Stimulated activated CD4-positive, alpha-beta T cell treated with anti-CD3 and anti-CD28 coated beads, Interleukin-12 subunit alpha, Interleukin-12 subunit beta, amount 100 ng/mL, for 4 hours (primary cell): ENCODE results near the gene MCHR1.
"Not testable (repeated sequence)": the region's sequence is repeated elsewhere in the genome, so short reads cannot be mapped to it uniquely, and the experiment has no call there.

Experiments used
- DNase-seq: peaks from one replicate; pipeline ENCODE4 v3.0.0-alpha.2; 2020

MCHR1 gene, protein sequence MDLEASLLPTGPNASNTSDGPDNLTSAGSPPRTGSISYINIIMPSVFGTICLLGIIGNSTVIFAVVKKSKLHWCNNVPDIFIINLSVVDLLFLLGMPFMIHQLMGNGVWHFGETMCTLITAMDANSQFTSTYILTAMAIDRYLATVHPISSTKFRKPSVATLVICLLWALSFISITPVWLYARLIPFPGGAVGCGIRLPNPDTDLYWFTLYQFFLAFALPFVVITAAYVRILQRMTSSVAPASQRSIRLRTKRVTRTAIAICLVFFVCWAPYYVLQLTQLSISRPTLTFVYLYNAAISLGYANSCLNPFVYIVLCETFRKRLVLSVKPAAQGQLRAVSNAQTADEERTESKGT

DNA sequence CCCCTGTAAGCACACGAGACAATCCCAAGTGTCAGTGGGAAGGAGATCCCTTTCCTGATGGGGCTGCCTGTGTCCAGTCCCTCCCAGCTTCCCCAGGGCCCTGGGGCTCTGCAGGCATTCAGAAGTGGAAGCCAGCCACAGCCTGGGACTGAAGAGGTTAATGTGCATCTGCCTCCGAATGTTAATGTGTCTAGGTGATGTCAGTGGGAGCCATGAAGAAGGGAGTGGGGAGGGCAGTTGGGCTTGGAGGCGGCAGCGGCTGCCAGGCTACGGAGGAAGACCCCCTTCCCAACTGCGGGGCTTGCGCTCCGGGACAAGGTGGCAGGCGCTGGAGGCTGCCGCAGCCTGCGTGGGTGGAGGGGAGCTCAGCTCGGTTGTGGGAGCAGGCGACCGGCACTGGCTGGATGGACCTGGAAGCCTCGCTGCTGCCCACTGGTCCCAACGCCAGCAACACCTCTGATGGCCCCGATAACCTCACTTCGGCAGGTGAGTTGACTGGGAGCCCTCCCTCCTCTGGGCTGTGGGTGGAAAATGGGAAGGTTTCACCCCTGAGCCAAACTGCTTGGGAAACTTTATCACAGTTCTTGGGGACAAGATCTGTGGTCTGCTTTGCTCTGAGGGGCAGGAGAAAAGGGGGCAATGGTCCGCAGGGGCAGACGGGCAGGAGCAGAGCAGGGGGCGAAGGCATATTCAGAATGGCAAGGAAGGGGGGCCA lies at the start of gene MCHR1:
TSS of gene MCHR1 (plus strand) at position 236 of the 715 bp plus-strand sequence. CDS start at position 405, 169 bp downstream.
- DNase-seq, result no peak

DNA sequence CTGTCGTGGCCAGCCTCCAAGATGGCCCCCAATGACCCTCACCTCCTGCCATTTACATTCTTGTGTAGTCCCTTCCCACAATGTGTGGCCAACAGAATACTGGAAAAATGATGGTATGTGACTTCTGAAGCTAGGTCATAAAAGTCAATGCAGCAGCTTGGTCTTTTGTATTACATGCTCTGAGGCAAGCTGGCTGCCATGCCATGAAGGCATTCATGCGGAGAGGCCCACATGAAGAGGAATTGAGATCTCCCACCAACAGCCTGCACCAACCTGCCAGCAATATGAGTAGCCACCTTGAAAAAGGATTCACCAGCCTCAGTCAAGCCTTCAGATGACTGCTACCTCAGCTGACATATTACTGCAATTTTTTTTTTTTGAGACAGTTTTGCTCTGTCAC lies 47.4 kb upstream of the MCHR1 start:
- no peak for DNase-seq

DNA sequence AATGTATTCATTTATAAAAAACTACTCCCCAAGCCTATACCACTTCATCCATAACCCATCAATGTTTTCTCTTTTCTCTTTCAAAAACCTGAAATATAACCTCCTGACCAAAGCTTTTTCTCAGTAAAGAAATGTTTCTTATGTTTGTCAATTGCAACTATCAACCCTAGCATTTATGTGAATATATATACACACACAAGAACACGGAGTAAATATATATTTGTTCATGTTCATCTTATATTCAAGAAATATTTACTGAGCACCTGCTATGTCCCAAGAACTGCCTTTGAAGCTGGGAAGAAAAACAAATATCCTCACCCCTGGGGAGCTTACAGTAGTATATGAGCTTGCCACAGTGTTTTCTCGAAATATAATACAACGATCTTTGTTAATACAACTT lies 46.2 kb upstream of the MCHR1 start:
- no peak for DNase-seq

DNA sequence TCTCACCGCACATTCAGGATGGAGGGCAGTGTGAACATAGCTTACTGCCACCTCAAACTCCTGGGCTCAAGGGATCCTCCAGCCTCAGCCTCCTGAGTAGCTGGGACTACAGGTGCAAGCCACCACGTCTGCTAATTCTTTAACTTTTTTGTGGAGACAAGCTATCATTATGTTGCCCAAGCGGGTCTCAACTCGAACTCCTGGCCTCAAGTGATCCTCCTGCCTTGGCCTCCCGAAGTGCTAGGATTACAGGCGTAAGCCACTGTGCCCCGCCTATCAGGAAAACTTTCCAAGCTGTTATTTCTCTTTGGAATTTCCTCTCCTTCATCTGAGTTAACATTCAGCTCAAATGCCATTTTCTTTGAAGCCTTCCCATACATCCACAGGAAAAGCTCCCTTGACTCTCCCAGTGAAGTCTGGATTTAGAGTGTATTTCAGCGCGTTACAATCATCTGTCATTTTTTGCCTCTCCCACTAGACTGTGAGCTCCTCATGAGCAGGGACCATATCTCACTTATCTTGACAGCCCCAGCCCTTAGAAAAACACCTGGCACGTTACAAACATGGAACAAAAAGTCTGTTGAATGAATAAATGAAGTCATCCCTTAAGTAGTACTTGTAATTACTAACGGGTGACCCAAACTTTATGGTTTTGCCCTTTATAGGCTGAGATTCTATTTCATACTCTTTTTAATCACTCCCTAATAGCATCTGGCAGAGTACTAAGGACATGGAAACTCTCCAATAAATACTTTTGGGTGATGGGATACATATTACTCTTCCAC lies 45.0 kb upstream of the MCHR1 start:
- no peak for DNase-seq

DNA sequence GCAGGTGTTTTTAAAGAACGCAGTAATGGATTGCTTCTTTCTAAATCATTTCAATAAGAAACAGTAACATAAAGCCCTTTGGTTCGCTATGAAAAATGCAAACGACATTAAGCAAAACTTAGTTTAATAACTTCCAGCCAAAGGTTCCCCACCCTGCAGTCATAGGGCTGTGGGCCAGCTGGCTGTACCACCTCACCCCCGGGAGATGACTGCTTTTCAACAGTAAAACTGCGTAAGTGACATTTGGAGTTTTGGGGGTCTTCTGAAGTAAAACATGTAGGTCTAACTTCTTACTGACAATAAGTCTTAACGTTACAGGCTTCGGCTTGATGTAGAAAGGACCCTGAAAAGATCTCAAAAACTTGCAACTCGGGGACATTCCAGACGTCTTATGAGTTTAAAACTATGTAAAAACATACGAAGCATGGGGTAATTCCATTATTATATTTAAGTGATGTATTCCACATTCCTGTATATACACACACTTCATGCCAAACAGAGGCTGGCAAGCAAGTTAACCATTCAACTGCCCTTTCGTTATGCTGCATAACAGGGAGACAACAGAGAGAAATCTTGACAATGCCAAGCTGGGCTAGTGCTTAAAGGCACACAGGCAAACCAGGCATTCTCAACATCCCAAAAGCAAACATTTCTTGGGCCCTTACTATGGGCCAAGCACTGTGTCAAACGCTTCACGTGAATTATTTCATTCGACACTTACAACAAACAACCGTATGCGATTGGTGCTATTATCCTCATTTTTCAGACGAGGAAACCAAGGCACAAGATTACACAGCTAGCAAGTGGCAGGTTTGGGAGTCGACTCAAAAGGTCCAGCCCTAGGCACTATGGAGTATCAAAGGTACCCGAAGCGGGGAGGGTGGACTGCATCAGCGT lies 44.0 kb upstream of the MCHR1 start:
- DNase-seq, result no peak

DNA sequence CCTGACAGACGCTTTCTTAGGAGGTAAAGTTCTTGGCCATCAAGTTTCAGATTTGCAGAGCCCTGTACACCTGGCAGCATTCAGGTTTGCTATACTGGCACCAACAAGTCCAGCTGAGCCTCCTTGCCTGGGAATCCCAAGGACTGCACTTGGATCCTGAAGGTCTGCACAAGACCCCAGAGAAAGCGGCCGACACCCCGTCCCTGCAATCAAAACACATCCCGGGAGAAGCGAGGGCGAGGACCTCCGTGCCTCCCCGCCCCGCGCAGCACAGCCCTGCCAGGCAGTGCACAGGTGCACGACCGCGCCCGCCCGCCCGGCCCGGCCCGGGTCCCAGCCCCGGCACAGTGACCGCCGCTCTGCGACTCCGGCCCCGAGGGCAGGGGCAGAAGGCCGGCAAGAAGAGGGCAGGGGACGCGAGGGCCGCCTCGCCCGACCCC lies 43.3 kb upstream of the MCHR1 start:
- DNase-seq, result no peak

DNA sequence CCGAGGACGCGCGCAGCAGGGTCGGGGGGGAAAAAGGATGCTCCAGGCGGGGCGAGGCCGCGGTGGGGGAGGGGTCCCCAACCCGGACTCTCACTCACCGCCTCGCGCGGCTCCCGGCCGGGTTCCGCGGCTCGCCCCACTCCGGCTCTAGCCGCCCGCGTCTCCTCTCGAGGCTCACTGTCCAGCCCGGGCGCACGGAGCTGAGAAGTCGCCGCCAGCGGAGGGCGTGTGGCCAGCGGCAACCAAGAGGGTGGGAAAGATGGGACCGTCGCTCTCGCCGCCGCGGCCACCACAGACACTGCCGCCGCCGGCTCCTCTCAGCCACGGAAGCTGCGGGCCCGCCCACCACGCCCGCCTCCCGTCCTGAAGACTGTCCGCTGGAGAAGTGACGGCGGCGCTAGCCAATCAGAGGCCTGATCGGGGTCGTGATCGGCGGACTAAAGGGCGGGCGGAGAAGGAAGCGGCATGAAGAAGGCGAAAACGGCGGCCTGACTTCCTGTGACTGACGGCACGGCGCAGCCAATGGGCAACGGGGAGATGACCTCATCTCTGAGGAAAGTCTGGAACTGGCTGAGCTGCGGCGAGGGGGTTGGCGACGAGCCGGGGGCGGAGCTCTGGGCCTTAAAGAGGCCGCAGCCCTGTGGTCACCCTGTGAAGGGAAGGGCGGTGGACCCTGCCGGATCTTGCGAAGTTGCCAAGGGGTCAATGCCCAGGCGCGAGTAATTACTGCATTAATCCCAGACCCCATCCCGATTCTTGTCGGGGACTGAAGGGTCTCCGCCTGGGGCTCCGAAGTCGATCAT lies 42.7 kb upstream of the MCHR1 start, which contains the start of gene MRTFA:
TSS of gene MRTFA (minus strand) at position 340 of the 803 bp plus-strand sequence.
- DNase-seq, result peak; percentile 99

DNA sequence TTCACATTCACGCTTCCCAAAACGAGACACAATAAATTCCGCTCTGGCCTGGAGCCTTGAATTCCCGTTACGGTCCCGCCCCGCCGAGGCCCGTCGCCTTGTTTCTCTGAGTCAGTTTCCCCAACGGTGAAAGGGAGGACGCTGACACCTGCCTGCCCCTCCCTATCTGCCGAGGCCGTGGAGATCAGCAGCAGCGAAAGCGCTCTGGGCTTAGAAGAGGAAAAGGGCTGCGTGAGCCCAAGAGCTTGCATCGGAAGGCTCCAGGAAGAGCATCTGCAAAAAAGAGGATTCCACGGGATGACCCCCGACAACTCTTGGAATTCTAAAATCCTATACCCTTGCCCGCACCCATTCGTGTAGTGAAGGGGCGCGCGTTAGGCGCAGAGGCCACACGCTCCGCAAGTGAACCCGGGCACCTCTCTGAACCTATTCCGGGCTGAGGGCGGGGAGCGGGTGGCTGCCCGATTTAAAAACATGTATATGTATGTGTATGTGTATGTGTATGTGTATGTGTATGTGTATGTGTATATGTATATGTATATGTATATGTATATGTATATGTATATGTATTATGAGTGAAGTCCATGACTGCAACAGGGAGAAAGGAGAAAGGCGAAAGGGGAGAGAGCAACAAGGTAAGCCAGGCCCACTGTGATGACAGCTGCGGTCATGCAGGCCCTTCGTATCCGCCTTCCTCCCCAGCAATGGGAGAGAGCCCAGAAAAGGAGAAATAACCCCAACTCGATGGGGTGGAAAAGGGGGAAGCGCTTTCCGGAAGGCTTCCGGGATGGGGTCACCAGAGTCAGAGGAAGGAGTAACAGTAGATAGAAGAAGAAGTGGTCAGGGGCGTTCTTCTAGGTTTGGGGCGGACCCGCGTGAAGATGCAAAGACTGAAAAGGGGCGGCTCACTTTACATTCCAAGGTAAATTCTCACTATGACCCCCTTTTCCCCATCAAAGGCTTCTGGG lies 41.8 kb upstream of the MCHR1 start:
- peak; percentile 60 for DNase-seq

DNA sequence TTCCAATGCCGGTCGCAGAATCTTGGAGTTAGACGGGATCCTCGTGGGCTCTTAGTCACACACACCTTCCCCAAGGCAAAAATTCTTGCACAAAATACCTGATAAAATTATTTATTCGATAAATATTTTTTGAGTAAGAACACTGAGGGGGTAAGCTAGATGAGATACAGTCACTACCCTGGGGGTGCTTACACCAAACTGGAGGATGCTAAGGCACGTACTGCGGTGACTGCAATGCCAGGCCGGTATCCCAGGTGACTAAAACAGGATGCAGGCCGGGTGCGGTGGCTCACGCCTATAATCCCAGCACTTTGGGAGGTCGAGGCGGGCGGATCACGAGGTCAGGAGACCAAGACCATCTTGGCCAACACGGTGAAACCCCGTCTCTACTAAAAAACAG lies 41.0 kb upstream of the MCHR1 start:
- no peak for DNase-seq

DNA sequence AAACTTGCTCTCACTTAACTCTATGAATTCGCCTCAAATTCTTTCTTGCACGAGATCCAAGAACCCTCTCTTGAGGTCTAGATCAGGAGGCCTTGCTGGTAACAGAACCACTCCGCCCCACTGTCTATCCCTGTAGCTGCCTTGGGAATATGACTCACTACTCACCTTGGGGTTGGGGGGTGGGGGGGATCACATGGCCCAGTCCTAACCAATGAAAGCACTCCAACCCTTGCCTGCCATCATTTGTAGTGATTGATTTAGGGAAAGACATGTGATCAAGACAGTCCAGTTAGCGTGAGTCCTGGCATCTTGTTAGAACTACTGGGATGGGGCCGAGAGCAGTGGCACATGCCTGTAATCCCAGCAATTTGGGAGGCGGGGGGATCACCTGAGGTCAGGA lies 38.0 kb upstream of the MCHR1 start:
- DNase-seq, result no peak

DNA sequence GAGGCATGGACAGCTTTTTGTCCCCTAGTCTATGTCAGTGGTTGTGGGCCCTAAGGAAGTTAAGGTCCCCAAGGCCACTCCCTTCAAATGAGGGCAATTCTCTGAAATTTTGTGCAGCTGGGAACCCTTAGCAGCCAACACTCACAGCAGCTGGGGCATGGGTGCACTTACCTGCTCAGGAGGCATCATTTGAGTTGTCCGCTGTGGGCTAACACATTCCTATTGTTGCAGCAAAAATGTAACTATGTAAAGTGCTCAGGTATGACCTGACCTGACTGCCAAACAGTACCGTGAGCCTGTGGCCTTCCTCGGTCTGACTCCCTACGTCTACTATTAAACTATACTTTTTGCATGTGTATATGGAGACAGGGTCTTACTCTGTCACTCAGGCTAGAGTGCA lies 37.0 kb upstream of the MCHR1 start:
- no peak for DNase-seq

DNA sequence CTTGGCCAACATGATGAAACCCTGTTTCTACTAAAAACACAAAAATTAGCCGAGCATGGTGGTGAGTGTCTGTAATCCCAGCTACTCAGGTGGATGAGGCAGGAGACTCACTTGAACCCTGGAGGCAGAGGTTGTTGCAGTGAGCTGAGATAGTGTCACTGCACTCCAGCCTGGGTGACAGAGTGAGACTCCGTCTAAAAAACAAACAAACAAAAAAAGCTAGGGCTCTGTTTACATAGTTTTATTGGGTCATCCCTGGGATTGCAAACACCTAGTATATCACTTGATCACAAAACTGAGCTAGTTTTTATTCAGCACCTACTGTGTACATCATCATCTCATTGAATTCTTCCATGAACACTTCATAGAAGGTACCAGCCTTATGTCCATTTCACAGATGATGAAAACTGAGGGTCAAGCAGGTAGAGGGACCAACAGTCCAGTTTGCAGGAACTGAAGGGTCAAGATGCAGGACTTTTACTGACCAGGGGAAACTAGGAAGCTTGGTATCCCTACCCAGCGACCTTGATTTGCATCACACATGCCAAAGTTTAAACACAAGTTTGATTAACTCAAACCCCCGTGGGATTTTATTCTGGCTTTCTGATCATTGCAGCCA lies 33.6 kb upstream of the MCHR1 start:
- DNase-seq, result no peak

DNA sequence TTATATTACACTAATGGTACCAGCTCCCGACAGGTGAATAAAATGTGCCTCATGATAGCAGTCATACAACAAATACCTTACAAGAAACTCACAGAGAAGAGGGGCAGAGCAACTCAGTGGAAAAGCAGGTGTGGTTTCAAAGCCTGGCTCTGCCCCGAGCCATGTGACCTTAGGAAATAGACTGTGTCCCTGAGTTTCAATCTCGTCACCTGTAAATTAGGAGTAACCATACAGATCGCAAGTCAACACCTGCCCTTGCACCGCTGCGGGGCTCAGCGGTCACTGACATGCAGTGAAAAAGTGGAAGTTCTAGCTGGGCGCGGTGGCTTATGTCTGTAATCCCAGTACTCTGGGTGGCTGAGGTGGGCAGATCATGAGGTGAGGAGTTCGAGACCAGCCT lies 30.9 kb upstream of the MCHR1 start:
- DNase-seq, result no peak

DNA sequence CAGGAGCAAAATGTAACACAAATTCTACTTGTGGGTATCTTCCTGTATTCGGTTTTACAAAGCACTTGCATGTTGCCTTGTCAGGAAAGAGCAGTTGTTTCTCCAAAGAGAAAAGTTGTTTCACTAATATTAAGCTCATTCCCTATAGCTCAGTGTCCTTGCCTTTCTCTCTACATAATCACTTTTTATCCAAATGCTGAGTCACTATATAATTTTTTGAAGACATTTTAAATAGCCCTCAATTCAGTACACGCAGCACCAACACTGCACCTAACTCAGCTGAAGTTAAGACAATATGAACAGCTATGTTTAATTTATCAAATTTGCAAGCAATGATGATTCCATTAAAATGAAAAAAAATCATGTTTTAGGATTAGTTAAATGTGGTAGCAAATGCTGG lies 28.2 kb upstream of the MCHR1 start:
- no peak for DNase-seq

DNA sequence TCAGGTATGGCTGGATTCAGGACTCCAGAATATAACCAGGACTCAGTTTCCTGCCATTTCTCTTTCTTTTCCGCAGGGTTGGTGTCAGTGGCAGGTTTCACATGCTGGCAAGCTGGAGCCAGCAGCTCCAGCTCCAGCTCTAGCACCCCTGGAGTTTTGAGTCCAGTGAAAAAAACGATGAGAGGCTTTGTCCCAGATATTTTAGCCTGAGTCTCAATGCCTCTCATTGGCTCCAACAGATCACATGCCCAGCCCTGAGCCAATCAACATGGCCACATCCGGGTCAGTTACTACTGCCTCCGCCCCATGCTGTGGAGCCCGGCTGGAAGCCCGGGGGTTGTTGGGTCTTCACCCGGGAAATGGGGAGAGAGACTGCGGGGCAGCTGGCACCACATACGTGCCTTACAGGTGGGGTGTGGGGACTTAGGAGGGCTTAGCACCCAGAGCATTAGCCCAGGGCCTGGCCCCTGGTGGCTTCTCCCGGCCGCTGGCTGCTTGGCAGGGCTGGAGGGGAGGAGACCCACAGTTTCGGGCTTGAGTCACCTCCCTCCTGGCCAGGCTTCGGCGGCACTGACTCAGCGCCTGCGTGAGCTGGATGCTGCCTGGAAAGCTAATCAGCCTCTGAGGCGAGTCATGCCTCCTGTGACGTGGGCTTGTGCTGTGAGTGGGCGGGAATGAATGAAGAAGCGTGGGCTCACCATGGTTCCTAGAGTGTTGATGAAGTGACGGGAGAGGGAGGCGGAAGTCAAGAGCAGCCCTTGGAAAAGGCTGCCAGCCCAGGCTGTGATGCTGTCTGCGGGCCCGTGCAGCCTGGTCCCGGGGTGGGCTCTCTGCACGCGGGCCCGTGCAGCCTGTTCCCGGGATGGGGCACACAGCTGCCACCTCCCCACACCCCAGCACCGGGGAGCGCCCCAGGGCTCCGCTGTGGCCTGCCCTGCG lies 27.5 kb upstream of the MCHR1 start:
- peak; percentile 77 for DNase-seq

DNA sequence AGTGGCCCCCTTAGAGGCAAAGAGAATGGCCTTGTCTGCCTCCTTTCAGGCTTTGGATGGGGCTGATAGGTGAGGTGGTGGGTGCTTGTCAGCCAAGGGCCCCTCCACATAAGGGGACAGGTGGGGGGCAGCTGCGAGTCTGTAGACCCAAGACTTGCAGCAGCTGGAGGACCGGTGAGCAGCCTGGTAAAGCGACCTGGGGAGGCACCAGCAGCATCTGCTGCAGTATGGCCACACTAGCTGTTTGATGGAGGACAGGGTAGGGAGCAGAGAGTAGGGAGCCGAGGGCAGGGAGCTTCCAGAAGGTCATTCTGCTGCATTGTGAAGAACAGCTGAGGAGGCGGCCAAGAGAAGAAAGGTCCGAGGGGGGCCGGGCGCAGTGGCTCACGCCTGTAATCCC lies 25.9 kb upstream of the MCHR1 start:
- DNase-seq, result no peak

DNA sequence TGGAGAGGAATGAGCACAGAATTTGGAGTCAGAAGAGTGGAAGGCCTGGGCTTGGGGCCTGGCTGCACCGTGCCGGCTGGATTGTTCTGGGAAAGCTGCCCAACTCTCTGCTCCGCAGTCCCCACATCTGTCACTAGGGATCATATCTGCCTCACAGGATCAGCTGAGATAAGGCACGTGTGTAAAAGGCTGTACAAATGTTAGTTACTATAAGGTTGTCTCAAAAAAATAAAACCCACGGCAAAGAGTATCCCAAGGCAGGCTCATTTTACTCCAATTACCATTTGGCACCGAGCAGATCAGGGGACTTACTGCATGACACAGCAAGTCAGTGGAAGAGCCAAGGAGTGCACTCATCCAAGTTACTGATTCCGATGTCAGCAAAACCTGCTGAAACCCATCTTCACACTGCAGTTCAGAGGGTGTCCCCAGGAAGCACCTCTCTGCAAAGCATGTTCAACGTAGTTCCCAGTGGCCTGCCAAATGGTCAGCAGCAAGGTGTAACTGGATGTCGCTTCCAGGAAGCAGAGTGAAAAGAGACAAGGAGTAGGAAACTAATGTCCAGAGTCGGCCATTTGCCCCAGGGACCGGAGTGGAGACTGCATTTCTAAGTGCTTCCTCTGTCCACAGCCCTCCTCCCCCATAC lies 24.6 kb upstream of the MCHR1 start:
- DNase-seq, result no peak

DNA sequence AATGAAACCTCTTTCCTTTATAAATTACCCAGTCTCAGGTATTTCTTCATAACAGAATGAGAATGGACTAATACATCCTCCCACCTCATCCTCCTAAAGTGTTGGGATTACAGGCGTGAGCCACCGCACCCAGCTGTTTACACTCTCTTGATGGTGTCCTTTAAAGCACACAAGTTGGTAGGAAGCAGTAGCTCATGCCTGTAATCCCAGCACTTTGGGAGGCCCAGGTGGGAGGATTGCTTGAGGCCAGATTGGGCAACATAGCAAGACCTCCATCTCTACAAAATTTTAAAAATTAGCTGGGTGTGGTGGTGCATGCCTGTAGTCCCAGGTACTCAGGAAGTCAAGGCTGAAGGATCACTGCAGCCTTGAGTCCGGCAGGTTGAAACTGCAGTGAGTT lies 23.3 kb upstream of the MCHR1 start:
- DNase-seq, result not testable (repeated sequence)
